MM.1S (cell line): ENCODE measurements around the gene MYO16.

ENCODE experiments used
- EZH2 ChIP-seq: fragments of 300-600 bp; sonication (generic); optimal IDR thresholded peaks from 2 replicates; pipeline ENCODE3; 2017; ENCODE audit warnings: low read depth, mild to moderate bottlenecking, antibody characterized with exemption, low read length, mixed read lengths
- EZH2phosphoT487 ChIP-seq: fragments of 300-600 bp; sonication (generic); IDR thresholded peaks from 2 replicates; pipeline ENCODE4 v1.6.1; 2018; ENCODE audit warnings: antibody characterized with exemption, low read length
- TF ChIP-seq, protein P1 (sequence below): fragments of 300-600 bp; sonication (generic); IDR thresholded peaks from 2 replicates; pipeline ENCODE4 v1.5.1; 2016; ENCODE audit warnings: antibody characterized with exemption, low read length, mixed read lengths

DNA sequence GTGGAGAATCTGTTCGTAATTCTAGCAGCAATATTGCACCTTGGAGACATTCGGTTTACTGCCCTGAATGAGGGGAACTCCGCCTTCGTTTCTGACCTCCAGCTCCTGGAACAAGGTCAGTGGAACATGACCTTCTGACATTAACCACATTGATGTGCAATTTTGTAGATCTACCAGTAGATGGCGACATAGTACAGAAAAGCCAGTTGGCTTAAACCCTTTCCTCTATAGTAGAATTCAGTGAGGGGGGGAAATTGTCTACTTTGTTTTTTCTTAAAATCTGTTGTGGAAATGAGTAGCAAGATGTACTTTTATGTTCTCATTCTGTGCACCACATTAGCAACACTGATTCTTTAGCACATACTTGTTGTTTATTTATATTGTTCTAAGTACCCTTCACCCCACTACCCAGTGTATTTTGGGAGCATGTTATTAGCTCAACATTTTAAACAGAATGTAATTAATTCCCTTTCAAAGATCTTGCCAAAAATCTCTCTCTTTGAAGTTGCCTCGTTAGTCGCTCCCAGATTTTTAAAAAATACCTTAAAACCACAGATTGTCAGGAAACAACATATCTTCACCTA is 332.2 kb downstream of the MYO16 start:
- TF ChIP-seq, protein P1, sequence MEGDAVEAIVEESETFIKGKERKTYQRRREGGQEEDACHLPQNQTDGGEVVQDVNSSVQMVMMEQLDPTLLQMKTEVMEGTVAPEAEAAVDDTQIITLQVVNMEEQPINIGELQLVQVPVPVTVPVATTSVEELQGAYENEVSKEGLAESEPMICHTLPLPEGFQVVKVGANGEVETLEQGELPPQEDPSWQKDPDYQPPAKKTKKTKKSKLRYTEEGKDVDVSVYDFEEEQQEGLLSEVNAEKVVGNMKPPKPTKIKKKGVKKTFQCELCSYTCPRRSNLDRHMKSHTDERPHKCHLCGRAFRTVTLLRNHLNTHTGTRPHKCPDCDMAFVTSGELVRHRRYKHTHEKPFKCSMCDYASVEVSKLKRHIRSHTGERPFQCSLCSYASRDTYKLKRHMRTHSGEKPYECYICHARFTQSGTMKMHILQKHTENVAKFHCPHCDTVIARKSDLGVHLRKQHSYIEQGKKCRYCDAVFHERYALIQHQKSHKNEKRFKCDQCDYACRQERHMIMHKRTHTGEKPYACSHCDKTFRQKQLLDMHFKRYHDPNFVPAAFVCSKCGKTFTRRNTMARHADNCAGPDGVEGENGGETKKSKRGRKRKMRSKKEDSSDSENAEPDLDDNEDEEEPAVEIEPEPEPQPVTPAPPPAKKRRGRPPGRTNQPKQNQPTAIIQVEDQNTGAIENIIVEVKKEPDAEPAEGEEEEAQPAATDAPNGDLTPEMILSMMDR, result peak; percentile 86
- TF ChIP-seq EZH2 (no peak), EZH2phosphoT487 (no peak)
